ENCODE results near the gene ZBTB8B. TPM values are rescaled to one million over a fixed set of nuclear protein-coding genes. Genes with fewer than 3 reads are reported as not detected.

ZBTB8B gene
- total RNA-seq, 2 donors from 2014 or later, result not detected

DNA sequence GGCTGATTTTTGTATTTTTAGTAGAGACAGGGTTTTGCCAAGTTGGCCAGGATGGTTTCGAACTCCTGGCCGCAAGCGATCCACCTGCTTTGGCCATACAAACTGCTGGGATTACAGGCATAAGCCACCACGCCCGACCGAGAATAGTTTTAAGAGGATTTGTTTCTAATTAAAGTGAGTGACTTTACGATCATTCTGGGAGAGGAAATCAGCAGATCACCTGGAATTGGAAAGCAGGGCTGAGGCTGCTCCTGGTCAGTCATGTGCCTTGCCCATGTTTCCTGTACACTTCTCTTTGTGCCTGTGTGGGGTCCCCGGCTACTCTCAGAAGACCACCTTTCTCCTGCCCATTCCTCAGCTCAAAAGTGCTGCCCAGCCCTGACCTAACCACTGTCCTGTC is 33.9 kb downstream of the ZBTB8B start:
- intact Hi-C loops (cut with DNase I), result no loop called here
- DNase-seq (ENCODE audit: low spot score), result no peak

- peak; percentile 88 for DNase-seq (ENCODE audit: low spot score)
- intact Hi-C loops (cut with DNase I), result no loop called here
These were observed 35.7 kb downstream of the ZBTB8B start for GRCh38 chr1:32500387-32501209.

DNA sequence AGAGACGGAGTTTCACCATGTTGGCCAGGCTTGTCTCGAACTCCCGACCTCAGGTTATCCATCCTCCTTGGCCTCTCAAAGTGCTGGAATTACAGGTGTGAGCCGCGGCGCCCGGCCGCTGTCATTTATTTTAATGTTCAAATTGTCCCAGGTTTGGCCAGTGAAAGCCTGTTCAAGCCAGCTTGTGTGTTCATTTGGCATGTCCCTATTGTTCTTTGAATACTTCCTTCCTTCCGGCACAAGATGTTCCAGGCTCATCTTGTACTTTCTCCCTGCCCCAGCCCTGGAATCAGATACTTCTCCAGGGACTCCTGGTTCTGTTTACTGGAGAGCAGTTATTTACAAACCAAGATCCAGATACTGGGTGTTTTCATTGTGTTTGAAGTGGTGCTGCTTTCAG is 37.0 kb downstream of the ZBTB8B start:
- no peak for DNase-seq (ENCODE audit: low spot score)
- intact Hi-C loops (cut with DNase I), result no loop called here

DNA sequence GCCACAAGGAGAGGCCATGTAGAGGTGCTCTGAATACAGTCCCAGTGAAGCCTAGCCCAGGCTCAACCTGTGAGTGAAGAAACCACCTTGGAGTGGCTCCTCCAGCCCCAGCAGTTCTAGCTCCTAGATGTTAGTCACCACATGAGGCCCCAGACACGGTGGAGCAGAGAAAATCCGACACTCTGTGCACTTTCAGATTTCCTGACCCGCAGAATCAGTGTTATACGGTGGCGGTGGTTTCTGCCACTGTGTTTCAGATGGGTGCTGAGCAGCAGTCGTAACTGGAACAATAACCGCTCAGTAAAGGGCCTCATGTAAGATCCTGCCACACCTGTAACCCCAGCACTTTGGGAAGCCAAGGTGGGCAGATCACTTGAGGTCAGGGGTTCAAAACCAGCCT is 38.3 kb downstream of the ZBTB8B start:
- intact Hi-C loops (cut with DNase I), result no loop called here
- no peak for DNase-seq (ENCODE audit: low spot score)

GRCh38 chr1:32507021-32507420 is 42.1 kb downstream of the ZBTB8B start:
- no peak for DNase-seq (ENCODE audit: low spot score)
- intact Hi-C loops (cut with DNase I), result no loop called here

DNA sequence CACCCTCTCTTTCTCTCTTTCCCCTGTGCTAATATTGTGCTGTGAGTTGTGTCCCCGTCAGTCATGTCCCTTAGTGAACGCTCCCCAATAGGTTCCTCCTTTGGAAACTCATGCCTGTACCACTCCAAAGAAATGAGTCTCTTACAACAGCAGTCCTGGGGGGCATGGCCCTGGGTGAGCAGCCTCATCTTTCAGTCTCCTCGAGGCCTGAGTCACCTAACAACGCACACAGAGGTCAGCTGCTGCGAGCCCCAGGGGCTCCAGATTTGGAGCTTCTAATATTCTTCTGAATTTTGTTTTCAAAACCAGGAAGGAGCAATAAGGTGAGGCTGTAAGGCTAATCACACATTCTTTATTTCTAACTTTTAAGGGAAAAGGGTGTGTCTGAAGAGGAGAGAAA is 43.9 kb downstream of the ZBTB8B start:
- intact Hi-C loops (cut with DNase I), result no loop called here
- DNase-seq (ENCODE audit: low spot score), result no peak

- intact Hi-C loops (cut with DNase I), result no loop called here
These were observed 45.1 kb downstream of the ZBTB8B start for GRCh38 chr1:32509939-32510338.

More at GRCh38 chr1:32509939-32510338, 45.1 kb downstream of the ZBTB8B start:
- no peak for DNase-seq (ENCODE audit: low spot score)

Other genes starting within 250 kb of the ZBTB8B start
- gene TMEM234, start 242.7 kb upstream of the ZBTB8B start, total RNA-seq, result 10 to 100 TPM; 12.7 to 15.9 TPM
- 100 to 1,000 TPM; 117 to 131 TPM for gene EIF3I, start 242.7 kb upstream of the ZBTB8B start, total RNA-seq
- 1 to 10 TPM; 8.6 to 9.2 TPM for gene FAM167B, start 217.8 kb upstream of the ZBTB8B start, total RNA-seq
- 1 to 10 TPM; 1.1 to 1.3 TPM for gene LCK, start 213.8 kb upstream of the ZBTB8B start, total RNA-seq
- gene HDAC1, start 173.0 kb upstream of the ZBTB8B start, total RNA-seq, result 10 to 100 TPM; 36.6 to 40.8 TPM
- 10 to 100 TPM; 40.9 to 43.9 TPM for gene MARCKSL1, start 128.8 kb upstream of the ZBTB8B start, total RNA-seq
- 1 to 10 TPM; 4.4 to 5.4 TPM for gene FAM229A, start 102.6 kb upstream of the ZBTB8B start, total RNA-seq
- 1 to 10 TPM; 2.6 to 3.9 TPM for gene TSSK3, start 102.5 kb upstream of the ZBTB8B start, total RNA-seq
- gene BSDC1, start 70.6 kb upstream of the ZBTB8B start, total RNA-seq, result 10 to 100 TPM; 37.2 to 42.5 TPM
- gene ZBTB8A, start 74.4 kb downstream of the ZBTB8B start, total RNA-seq, result 10 to 100 TPM; 10.4 TPM
- gene ZBTB8OS, start 185.5 kb downstream of the ZBTB8B start, total RNA-seq, result 10 to 100 TPM; 31.7 to 37.8 TPM
- 100 to 1,000 TPM in 1 of 2 donors, 10 to 100 TPM in 1; 85.7 to 108 TPM for gene RBBP4, start 186.1 kb downstream of the ZBTB8B start, total RNA-seq
- gene SYNC, start 237.7 kb downstream of the ZBTB8B start, total RNA-seq, result 100 to 1,000 TPM in 1 of 2 donors, 10 to 100 TPM in 1; 57.5 to 102 TPM